PC-9 (cell line): ENCODE results near the gene ADI1. TPM values are rescaled to one million over a fixed set of nuclear protein-coding genes. Genes with fewer than 3 reads are reported as not detected.

Experiments used
- BruUV-seq: library from RNA; stranded (reverse); fragments of 400-500 nt; replicated peaks from 2 replicates; lab custom pipeline; 2021; lab: Mats Ljungman, UMichigan
- CTCF ChIA-PET: fragments of 300-600 bp; sonication (Branson Sonifier 250); formaldehyde crosslinking; loops from one replicate; lab custom pipeline; 2022; ENCODE audit warnings: antibody characterized with exemption; lab: Charles Lee
- POLR2A ChIA-PET: fragments of 300-600 bp; sonication (Branson Sonifier 250); formaldehyde crosslinking; loops from one replicate; lab custom pipeline; 2022; ENCODE audit warnings: antibody characterized with exemption; ENCODE audit not compliant: unreplicated experiment; lab: Charles Lee
- DNase-seq, 2 experiments: peaks; one replicate each; pipeline versions ENCODE4 v3.0.0 to v3.0.0-alpha.2; 2015 to 2022; ENCODE audit warnings: mixed read lengths in 1 of 2
- H2AFZ ChIP-seq: fragments of 200-600 bp; sonication (generic); 2 replicates; pipeline ENCODE4 v1.8.1; 2017; ENCODE audit warnings: antibody characterized with exemption
- H3F3A ChIP-seq: fragments of 200-600 bp; sonication (generic); 2 replicates; pipeline ENCODE4 v1.8.1; 2017; ENCODE audit warnings: antibody characterized with exemption, mild to moderate bottlenecking, low read depth; ENCODE audit not compliant: insufficient read depth
- H3K27ac ChIP-seq: fragments of 200-600 bp; sonication (generic); 2 replicates; pipeline ENCODE4 v1.6.1; 2016; ENCODE audit warnings: mixed run types
- H3K27me3 ChIP-seq: fragments of 200-600 bp; sonication (generic); 2 replicates; pipeline ENCODE4 v1.6.1; 2016; ENCODE audit warnings: low read depth, mixed run types; ENCODE audit not compliant: insufficient read depth
- H3K36me3 ChIP-seq: fragments of 200-600 bp; sonication (generic); 2 replicates; pipeline ENCODE4 v1.6.1; 2016; ENCODE audit warnings: low read depth, mixed run types
- H3K4me1 ChIP-seq: fragments of 200-600 bp; sonication (generic); replicated peaks from 2 replicates; pipeline ENCODE4 v1.6.1; 2016; ENCODE audit warnings: mixed run types; ENCODE audit not compliant: insufficient read depth
- H3K4me2 ChIP-seq: fragments of 200-600 bp; sonication (generic); 2 replicates; pipeline ENCODE4 v1.6.1; 2017; ENCODE audit warnings: mixed run types
- H3K4me3 ChIP-seq: fragments of 200-600 bp; sonication (generic); 2 replicates; pipeline ENCODE4 v1.6.1; 2016; ENCODE audit warnings: mixed run types
- H3K79me2 ChIP-seq: fragments of 200-600 bp; sonication (generic); 2 replicates; pipeline ENCODE4 v1.6.1; 2017; ENCODE audit warnings: low read depth, mixed run types
- H3K9me2 ChIP-seq: fragments of 200-600 bp; sonication (generic); 2 replicates; pipeline ENCODE4 v1.8.1; 2017; ENCODE audit warnings: mild to moderate bottlenecking; ENCODE audit not compliant: insufficient read depth
- H3K9me3 ChIP-seq: fragments of 200-600 bp; sonication (generic); 2 replicates; pipeline ENCODE4 v1.8.1; 2016; ENCODE audit warnings: low read depth; ENCODE audit not compliant: insufficient read depth
- H4K20me1 ChIP-seq: fragments of 200-600 bp; sonication (generic); 2 replicates; pipeline ENCODE4 v1.8.1; 2017; ENCODE audit not compliant: insufficient read depth
- EZH2 ChIP-seq: fragments of 200-600 bp; sonication (generic); IDR thresholded peaks from 2 replicates; pipeline ENCODE4 v1.8.0; 2017; ENCODE audit warnings: antibody characterized with exemption, low read depth
- intact Hi-C: fragments of 100-400 bp; cut with micrococcal nuclease; formaldehyde crosslinking; loops from one replicate; pipeline ENCODE4 v1.10.0; 2022; ENCODE audit not compliant: unreplicated experiment
- total RNA-seq: library from RNA; stranded (reverse); gene quantifications from 2 replicates; pipeline ENCODE4 v1.2.3, GENCODE V29; 2021
- TF ChIP-seq, protein P1 (sequence below): fragments of 200-600 bp; sonication (generic); conservative IDR thresholded peaks from 2 replicates; pipeline ENCODE4 v1.6.1; 2017; ENCODE audit warnings: mixed run types, antibody characterized with exemption, mild to moderate bottlenecking, moderate library complexity

Gene ADI1
- total RNA-seq, 1 experiment from 2014 or later = 54.5 TPM

DNA sequence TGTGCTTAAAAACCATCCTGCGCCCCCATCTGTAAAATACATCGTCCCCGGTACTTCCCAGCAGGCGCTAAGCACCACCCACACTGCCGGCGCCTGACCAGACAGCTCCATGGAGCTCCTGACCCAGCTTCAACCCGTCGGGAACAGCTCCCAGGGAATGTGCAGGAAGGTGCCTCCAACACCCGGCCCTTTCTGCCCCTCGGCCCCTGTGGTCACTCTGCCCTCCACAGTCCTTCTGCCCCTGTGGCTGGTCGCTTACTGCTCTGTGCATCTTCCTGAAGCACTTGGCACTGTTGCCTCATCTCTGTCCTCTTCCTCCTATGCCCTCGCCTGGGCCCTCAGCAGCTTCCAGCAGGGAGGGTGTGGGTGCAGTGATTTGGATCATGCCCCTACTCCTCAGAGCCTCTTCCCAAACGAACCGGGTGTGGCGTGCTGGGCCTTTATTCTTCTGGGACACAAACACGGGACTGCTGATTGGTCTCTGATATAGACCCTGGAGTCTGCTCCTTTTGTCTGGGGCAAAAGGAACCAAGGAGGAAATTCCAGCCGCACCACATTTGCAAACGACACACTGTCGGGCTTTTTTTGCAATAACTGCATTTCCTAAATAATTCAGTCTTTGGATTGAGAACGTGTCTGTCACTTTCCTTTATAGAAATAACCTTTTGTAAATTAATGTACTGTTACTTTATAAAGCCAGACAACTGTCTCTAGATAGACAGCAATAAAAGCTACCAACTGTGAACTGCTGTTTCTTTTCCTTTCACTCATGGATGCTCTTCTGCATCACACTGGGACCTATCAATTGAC lies 65.9 kb downstream of the ADI1 start:
- TF ChIP-seq, protein P1, sequence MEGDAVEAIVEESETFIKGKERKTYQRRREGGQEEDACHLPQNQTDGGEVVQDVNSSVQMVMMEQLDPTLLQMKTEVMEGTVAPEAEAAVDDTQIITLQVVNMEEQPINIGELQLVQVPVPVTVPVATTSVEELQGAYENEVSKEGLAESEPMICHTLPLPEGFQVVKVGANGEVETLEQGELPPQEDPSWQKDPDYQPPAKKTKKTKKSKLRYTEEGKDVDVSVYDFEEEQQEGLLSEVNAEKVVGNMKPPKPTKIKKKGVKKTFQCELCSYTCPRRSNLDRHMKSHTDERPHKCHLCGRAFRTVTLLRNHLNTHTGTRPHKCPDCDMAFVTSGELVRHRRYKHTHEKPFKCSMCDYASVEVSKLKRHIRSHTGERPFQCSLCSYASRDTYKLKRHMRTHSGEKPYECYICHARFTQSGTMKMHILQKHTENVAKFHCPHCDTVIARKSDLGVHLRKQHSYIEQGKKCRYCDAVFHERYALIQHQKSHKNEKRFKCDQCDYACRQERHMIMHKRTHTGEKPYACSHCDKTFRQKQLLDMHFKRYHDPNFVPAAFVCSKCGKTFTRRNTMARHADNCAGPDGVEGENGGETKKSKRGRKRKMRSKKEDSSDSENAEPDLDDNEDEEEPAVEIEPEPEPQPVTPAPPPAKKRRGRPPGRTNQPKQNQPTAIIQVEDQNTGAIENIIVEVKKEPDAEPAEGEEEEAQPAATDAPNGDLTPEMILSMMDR = no peak
- no peak for TF ChIP-seq EZH2
- no peaks in the 10 kb centered on the region for H3K9me3 ChIP-seq
- no peak overlapping the region for H3K27ac ChIP-seq
- no peaks in the 10 kb centered on the region for H3K27me3 ChIP-seq
- H3K4me3 ChIP-seq = no peak overlapping the region
- ChIA-PET CTCF (no interaction called here), POLR2A (no interaction called here)
- no peaks in the 10 kb centered on the region for H3K4me1 ChIP-seq
- H2AFZ ChIP-seq = no peak overlapping the region
- DNase-seq = no peak
- peaks cover 15% of the 10 kb centered on the region for H4K20me1 ChIP-seq
- 0 out of 2 replicates have a peak, but pooled peaks cover 7% of the 10 kb centered on the region for H3K36me3 ChIP-seq
- H3K79me2 ChIP-seq = no peaks in the 10 kb centered on the region
- H3K9me2 ChIP-seq = no peaks in the 10 kb centered on the region
- no TSS peak for BruUV-seq
- H3K4me2 ChIP-seq = no peak overlapping the region
- no peaks in the 10 kb centered on the region for H3F3A ChIP-seq
- intact Hi-C loops = no loop called here

DNA sequence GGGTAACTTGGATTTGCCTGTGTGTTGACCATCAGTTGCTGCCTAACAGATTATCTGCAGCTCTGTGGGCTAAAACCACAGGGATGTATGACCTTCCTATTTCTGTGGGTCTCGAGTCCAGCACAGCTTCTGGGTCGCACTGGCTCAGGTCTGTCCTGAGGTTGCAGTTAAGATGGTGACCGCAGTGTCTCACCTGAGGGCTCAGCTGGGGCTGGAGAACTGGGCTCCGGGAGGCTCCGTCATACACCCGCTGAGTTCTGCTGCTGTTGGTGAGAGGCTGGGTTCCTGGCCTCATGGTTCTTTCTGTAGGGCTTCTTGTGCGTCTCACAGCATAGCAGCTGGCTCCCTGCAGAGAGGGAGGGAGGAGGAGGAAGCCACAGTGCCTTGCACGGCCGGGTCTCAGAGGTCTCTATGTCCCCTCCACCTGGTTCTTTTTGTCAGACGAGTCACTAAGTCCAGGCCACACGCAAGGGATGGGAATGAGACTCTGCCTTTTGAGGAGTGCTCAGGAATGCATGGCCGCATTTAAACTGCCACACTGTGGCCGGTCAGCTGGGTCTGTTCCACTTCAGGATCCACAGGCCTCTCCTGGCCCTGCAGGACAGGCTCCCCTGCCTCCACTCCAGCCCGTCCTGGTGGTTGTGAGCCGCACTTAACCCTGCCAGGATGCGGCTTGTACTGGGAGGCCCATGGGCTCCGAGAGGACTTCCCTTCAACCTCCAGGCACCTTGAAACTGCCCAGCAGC lies 67.2 kb downstream of the ADI1 start:
- Histone ChIP-seq H3K36me3 (peaks cover 7% of the 10 kb centered on the region; the same call in 1 of the 2 replicates), H3K4me3 (no peak overlapping the region), H3K27me3 (no peaks in the 10 kb centered on the region), H3K4me2 (no peak overlapping the region), H3K27ac (no peak overlapping the region), H3K79me2 (no peaks in the 10 kb centered on the region), H3K9me3 (no peaks in the 10 kb centered on the region), H4K20me1 (peaks cover 15% of the 10 kb centered on the region), H2AFZ (no peak overlapping the region), H3F3A (no peaks in the 10 kb centered on the region), H3K4me1 (no peaks in the 10 kb centered on the region), H3K9me2 (no peaks in the 10 kb centered on the region)
- DNase-seq = no peak
- CTCF ChIA-PET = interaction anchor here (0.6 kb wide), 1 partner anchor 68 kb away, joined by 9 read pairs; no protein-coding TSS in a partner anchor
- intact Hi-C loops = no loop called here
- no TSS peak for BruUV-seq
- TF ChIP-seq, protein P1 = no peak
- TF ChIP-seq EZH2 = no peak
- POLR2A ChIA-PET = no interaction called here

DNA sequence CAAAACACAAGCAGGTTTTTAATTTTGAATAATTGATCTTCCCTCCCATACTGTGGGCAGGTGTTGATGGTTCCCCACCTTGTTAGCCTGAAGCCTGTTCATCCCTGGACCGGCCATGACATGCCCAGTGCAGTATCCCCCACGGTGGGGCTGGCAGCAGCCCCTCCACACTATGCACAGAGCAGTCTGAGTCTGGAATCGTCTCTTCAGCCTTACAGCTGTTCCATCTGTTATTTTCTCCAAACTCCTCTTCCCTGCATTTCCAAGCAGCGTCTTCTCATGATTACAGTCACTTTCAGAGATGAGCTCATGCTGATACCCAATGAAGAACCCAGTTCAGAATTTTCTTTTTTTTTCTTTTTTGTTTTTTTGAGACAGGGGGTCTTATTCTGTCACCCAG lies 68.2 kb downstream of the ADI1 start:
- intact Hi-C loops = no loop called here
- peaks cover 15% of the 10 kb centered on the region for H3K36me3 ChIP-seq
- DNase-seq = no peak
- H3K4me2 ChIP-seq = no peak overlapping the region
- no peaks in the 10 kb centered on the region for H3K79me2 ChIP-seq
- no peaks in the 10 kb centered on the region for H3K9me3 ChIP-seq
- no TSS peak for BruUV-seq
- ChIA-PET CTCF (no interaction called here), POLR2A (interaction anchor here (0.6 kb wide), 1 partner anchor 72 kb away, joined by 4 read pairs; the partner anchor contains the start of gene TRAPPC12)
- no peak for TF ChIP-seq EZH2
- TF ChIP-seq, protein P1 = no peak
- H3K27ac ChIP-seq = no peak overlapping the region
- no peak overlapping the region for H3K4me3 ChIP-seq
- no peaks in the 10 kb centered on the region for H3F3A ChIP-seq
- H3K27me3 ChIP-seq = no peaks in the 10 kb centered on the region
- H3K9me2 ChIP-seq = no peaks in the 10 kb centered on the region
- H2AFZ ChIP-seq = no peak overlapping the region
- peaks cover 15% of the 10 kb centered on the region for H4K20me1 ChIP-seq
- no peaks in the 10 kb centered on the region for H3K4me1 ChIP-seq
